Measurements from ENCODE around the gene TPK1.

DNA sequence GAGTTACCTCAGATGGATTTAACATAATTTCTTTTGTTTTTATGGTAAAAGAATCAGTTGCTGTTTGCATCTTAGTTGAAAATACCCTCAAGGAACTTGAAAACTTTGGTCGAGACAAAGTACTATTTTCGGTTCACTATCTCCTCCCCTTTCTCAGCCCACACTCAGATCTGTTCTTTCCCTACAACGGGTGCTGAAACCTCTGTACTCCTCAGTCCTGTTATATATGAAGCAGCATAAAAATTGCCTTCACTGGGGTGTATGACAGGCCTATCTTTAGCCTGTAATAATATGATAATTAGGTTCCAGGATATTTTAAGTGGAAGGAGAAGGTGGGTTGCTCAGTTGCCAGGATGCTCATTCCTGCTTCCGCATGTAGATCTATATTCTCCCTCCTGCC is 327.2 kb downstream of the TPK1 start:
- TF ChIP-seq, protein P1, sequence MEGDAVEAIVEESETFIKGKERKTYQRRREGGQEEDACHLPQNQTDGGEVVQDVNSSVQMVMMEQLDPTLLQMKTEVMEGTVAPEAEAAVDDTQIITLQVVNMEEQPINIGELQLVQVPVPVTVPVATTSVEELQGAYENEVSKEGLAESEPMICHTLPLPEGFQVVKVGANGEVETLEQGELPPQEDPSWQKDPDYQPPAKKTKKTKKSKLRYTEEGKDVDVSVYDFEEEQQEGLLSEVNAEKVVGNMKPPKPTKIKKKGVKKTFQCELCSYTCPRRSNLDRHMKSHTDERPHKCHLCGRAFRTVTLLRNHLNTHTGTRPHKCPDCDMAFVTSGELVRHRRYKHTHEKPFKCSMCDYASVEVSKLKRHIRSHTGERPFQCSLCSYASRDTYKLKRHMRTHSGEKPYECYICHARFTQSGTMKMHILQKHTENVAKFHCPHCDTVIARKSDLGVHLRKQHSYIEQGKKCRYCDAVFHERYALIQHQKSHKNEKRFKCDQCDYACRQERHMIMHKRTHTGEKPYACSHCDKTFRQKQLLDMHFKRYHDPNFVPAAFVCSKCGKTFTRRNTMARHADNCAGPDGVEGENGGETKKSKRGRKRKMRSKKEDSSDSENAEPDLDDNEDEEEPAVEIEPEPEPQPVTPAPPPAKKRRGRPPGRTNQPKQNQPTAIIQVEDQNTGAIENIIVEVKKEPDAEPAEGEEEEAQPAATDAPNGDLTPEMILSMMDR (IDR thresholded peaks at IDR 0.05), result no peak
- TF ChIP-seq EZH2 (IDR thresholded peaks at IDR 0.05), result no peak
- TF ChIP-seq EZH2phosphoT487 (IDR thresholded peaks at IDR 0.05), result no peak

Measured in neural progenitor cell (in vitro differentiated cells).